Measurements from ENCODE around the gene PPFIA2. TPM values are rescaled to one million over a fixed set of nuclear protein-coding genes. Genes with fewer than 3 reads are reported as not detected.

PPFIA2 gene
- 0.10 TPM for polyA plus RNA-seq (2013, experiment 1 of 2)
- polyA plus RNA-seq (2013, experiment 2 of 2) = 0.11 TPM

- Histone ChIP-seq H3K36me3 (ENCODE audit: control insufficient read depth in 1 of 2, insufficient read depth in 2 of 2, low read depth in 1 of 2, low read length in 2 of 2) (no peaks in the 10 kb centered on the region), H3K23ac (ENCODE audit: low read length in 2 of 2) (no peak within 1 kb of the TSS), H3K4me2 (ENCODE audit: low read length, poor library complexity, severe bottlenecking) (peak within 1 kb of the TSS; percentile 99), H3K4me3 (ENCODE audit: insufficient read depth in 1 of 2, low read depth in 1 of 2, low read length in 2 of 2) (peak within 1 kb of the TSS; percentile 59 to 88), H3K9me3 (ENCODE audit: control insufficient read depth, low read length) (peaks cover 3% of the 10 kb centered on the region), H3K4ac (ENCODE audit: low read depth in 1 of 2, low read length in 2 of 2) (no peak within 1 kb of the TSS), H4K8ac (ENCODE audit: low read length) (no peak within 1 kb of the TSS), H3K14ac (ENCODE audit: low read length in 2 of 2) (no peak within 1 kb of the TSS), H2AFZ (ENCODE audit: low read depth, low read length) (peak within 1 kb of the TSS; percentile 81), H3K9ac (ENCODE audit: low read length) (peak within 1 kb of the TSS; percentile 78), H3K27me3 (ENCODE audit: control insufficient read depth in 1 of 2, insufficient read depth in 1 of 2, low read length in 2 of 2) (peaks cover 17 to 28% of the 10 kb centered on the region in 2 experiments), H3K18ac (ENCODE audit: low read depth in 1 of 2, low read length in 2 of 2) (peak within 1 kb of the TSS in 1 of 2 experiments; percentile 82), H2BK12ac (ENCODE audit: low read length in 2 of 2) (no peak within 1 kb of the TSS), H2BK5ac (ENCODE audit: low read depth, low read length, poor library complexity, severe bottlenecking) (no peak within 1 kb of the TSS), H3K27ac (ENCODE audit: low read length, poor library complexity, severe bottlenecking) (no peak within 1 kb of the TSS), H2AK5ac (ENCODE audit: low read length, severe bottlenecking) (no peak within 1 kb of the TSS), H3K79me1 (replicated peaks; ENCODE audit: low read length, poor library complexity, severe bottlenecking) (no peaks in the 10 kb centered on the region), H3K4me1 (ENCODE audit: control insufficient read depth, insufficient read depth, low read depth, low read length) (peaks cover 12% of the 10 kb centered on the region), H4K91ac (ENCODE audit: low read length) (peak within 1 kb of the TSS; percentile 68), H2BK120ac (ENCODE audit: low read depth, low read length) (no peak within 1 kb of the TSS), H2BK15ac (ENCODE audit: low read depth, poor library complexity, severe bottlenecking) (no peak within 1 kb of the TSS)
- DNase-seq = peak; percentile 27
- WGBS = 6% methylated on average over 30 of the region's 34 CpGs
These were observed at the start of gene PPFIA2 for GRCh38 chr12:81759190-81760051. PPFIA2 (minus strand) TSS chr12:81759350.

- peaks cover 6% of the 10 kb centered on the region for H3K9me3 ChIP-seq (ENCODE audit: control insufficient read depth, low read length)
- peak overlapping the region; percentile 7 for H3K27ac ChIP-seq (ENCODE audit: low read length, poor library complexity, severe bottlenecking)
- H3K4me2 ChIP-seq (ENCODE audit: low read length, poor library complexity, severe bottlenecking) = no peak overlapping the region
- no peak overlapping the region for H2BK12ac ChIP-seq (ENCODE audit: low read length in 2 of 2)
- H2BK5ac ChIP-seq (ENCODE audit: low read depth, low read length, poor library complexity, severe bottlenecking) = no peak overlapping the region
- H3K4me3 ChIP-seq (ENCODE audit: insufficient read depth in 1 of 2, low read depth in 1 of 2, low read length in 2 of 2) = no peak overlapping the region
- H2BK15ac ChIP-seq (ENCODE audit: low read depth, poor library complexity, severe bottlenecking) = no peak overlapping the region
- no peaks in the 10 kb centered on the region for H3K36me3 ChIP-seq (ENCODE audit: control insufficient read depth in 1 of 2, insufficient read depth in 2 of 2, low read depth in 1 of 2, low read length in 2 of 2)
- no peak overlapping the region for H2BK120ac ChIP-seq (ENCODE audit: low read depth, low read length)
- no peaks in the 10 kb centered on the region for H3K79me1 ChIP-seq (replicated peaks; ENCODE audit: low read length, poor library complexity, severe bottlenecking)
- H4K91ac ChIP-seq (ENCODE audit: low read length) = no peak overlapping the region
- WGBS = 66% methylated on average over 5 of the region's 8 CpGs
- H3K23ac ChIP-seq (ENCODE audit: low read length in 2 of 2) = no peak overlapping the region
- no peaks in the 10 kb centered on the region for H3K4me1 ChIP-seq (ENCODE audit: control insufficient read depth, insufficient read depth, low read depth, low read length)
- H2AK5ac ChIP-seq (ENCODE audit: low read length, severe bottlenecking) = no peak overlapping the region
- peak overlapping the region; percentile 57 for H3K9ac ChIP-seq (ENCODE audit: low read length)
- H2AFZ ChIP-seq (ENCODE audit: low read depth, low read length) = no peak overlapping the region
- H3K4ac ChIP-seq (ENCODE audit: low read depth in 1 of 2, low read length in 2 of 2) = no peak overlapping the region
- no peak overlapping the region for H3K14ac ChIP-seq (ENCODE audit: low read length in 2 of 2)
- peak; percentile 38 for DNase-seq
- no peak overlapping the region for H4K8ac ChIP-seq (ENCODE audit: low read length)
- H3K27me3 ChIP-seq (ENCODE audit: control insufficient read depth in 1 of 2, insufficient read depth in 1 of 2, low read length in 2 of 2) = peaks cover 0 to 9% of the 10 kb centered on the region in 2 experiments
- peak overlapping the region in 1 of 2 experiments; percentile 50 for H3K18ac ChIP-seq (ENCODE audit: low read depth in 1 of 2, low read length in 2 of 2)
These were observed 41.4 kb upstream of the PPFIA2 start for GRCh38 chr12:81800298-81801148.

GRCh38 chr12:81798294-81798693 is 39.1 kb upstream of the PPFIA2 start:
- 73% methylated on average over 5 of the region's 6 CpGs for WGBS
- no peak overlapping the region for H2BK5ac ChIP-seq (ENCODE audit: low read depth, low read length, poor library complexity, severe bottlenecking)
- H3K9me3 ChIP-seq (ENCODE audit: control insufficient read depth, low read length) = no peaks in the 10 kb centered on the region
- no peak overlapping the region for H3K9ac ChIP-seq (ENCODE audit: low read length)
- peaks cover 0 to 9% of the 10 kb centered on the region in 2 experiments for H3K27me3 ChIP-seq (ENCODE audit: control insufficient read depth in 1 of 2, insufficient read depth in 1 of 2, low read length in 2 of 2)
- no peak overlapping the region for H2BK120ac ChIP-seq (ENCODE audit: low read depth, low read length)
- no peak overlapping the region for H3K14ac ChIP-seq (ENCODE audit: low read length in 2 of 2)
- H4K91ac ChIP-seq (ENCODE audit: low read length) = no peak overlapping the region
- H2AK5ac ChIP-seq (ENCODE audit: low read length, severe bottlenecking) = no peak overlapping the region
- H3K4me1 ChIP-seq (ENCODE audit: control insufficient read depth, insufficient read depth, low read depth, low read length) = no peaks in the 10 kb centered on the region
- H3K27ac ChIP-seq (ENCODE audit: low read length, poor library complexity, severe bottlenecking) = no peak overlapping the region
- H2BK15ac ChIP-seq (ENCODE audit: low read depth, poor library complexity, severe bottlenecking) = no peak overlapping the region
- no peak overlapping the region for H3K4me2 ChIP-seq (ENCODE audit: low read length, poor library complexity, severe bottlenecking)
- no peak overlapping the region for H3K23ac ChIP-seq (ENCODE audit: low read length in 2 of 2)
- H3K36me3 ChIP-seq (ENCODE audit: control insufficient read depth in 1 of 2, insufficient read depth in 2 of 2, low read depth in 1 of 2, low read length in 2 of 2) = no peaks in the 10 kb centered on the region
- no peak overlapping the region for H4K8ac ChIP-seq (ENCODE audit: low read length)
- no peak overlapping the region for H2BK12ac ChIP-seq (ENCODE audit: low read length in 2 of 2)
- no peak overlapping the region for H2AFZ ChIP-seq (ENCODE audit: low read depth, low read length)
- H3K79me1 ChIP-seq (replicated peaks; ENCODE audit: low read length, poor library complexity, severe bottlenecking) = no peaks in the 10 kb centered on the region
- no peak overlapping the region for H3K18ac ChIP-seq (ENCODE audit: low read depth in 1 of 2, low read length in 2 of 2)
- no peak overlapping the region for H3K4me3 ChIP-seq (ENCODE audit: insufficient read depth in 1 of 2, low read depth in 1 of 2, low read length in 2 of 2)
- DNase-seq = no peak
- no peak overlapping the region for H3K4ac ChIP-seq (ENCODE audit: low read depth in 1 of 2, low read length in 2 of 2)

- no peak overlapping the region for H2BK5ac ChIP-seq (ENCODE audit: low read depth, low read length, poor library complexity, severe bottlenecking)
- H3K23ac ChIP-seq (ENCODE audit: low read length in 2 of 2) = no peak overlapping the region
- no peak overlapping the region for H3K27ac ChIP-seq (ENCODE audit: low read length, poor library complexity, severe bottlenecking)
- no peaks in the 10 kb centered on the region for H3K36me3 ChIP-seq (ENCODE audit: control insufficient read depth in 1 of 2, insufficient read depth in 2 of 2, low read depth in 1 of 2, low read length in 2 of 2)
- no peaks in the 10 kb centered on the region for H3K4me1 ChIP-seq (ENCODE audit: control insufficient read depth, insufficient read depth, low read depth, low read length)
- H2AFZ ChIP-seq (ENCODE audit: low read depth, low read length) = no peak overlapping the region
- H3K4me3 ChIP-seq (ENCODE audit: insufficient read depth in 1 of 2, low read depth in 1 of 2, low read length in 2 of 2) = no peak overlapping the region
- no peaks in the 10 kb centered on the region for H3K9me3 ChIP-seq (ENCODE audit: control insufficient read depth, low read length)
- no peaks in the 10 kb centered on the region for H3K79me1 ChIP-seq (replicated peaks; ENCODE audit: low read length, poor library complexity, severe bottlenecking)
- H2BK120ac ChIP-seq (ENCODE audit: low read depth, low read length) = no peak overlapping the region
- DNase-seq = peak; percentile 6
- no peak overlapping the region for H3K18ac ChIP-seq (ENCODE audit: low read depth in 1 of 2, low read length in 2 of 2)
- H2BK12ac ChIP-seq (ENCODE audit: low read length in 2 of 2) = no peak overlapping the region
- no peak overlapping the region for H2BK15ac ChIP-seq (ENCODE audit: low read depth, poor library complexity, severe bottlenecking)
- H3K14ac ChIP-seq (ENCODE audit: low read length in 2 of 2) = no peak overlapping the region
- H3K27me3 ChIP-seq (ENCODE audit: control insufficient read depth in 1 of 2, insufficient read depth in 1 of 2, low read length in 2 of 2) = peaks cover 0 to 9% of the 10 kb centered on the region in 2 experiments
- H2AK5ac ChIP-seq (ENCODE audit: low read length, severe bottlenecking) = no peak overlapping the region
- 46% methylated on average over 3 of the region's 3 CpGs for WGBS
- no peak overlapping the region for H4K91ac ChIP-seq (ENCODE audit: low read length)
- H3K9ac ChIP-seq (ENCODE audit: low read length) = no peak overlapping the region
- H3K4me2 ChIP-seq (ENCODE audit: low read length, poor library complexity, severe bottlenecking) = no peak overlapping the region
- no peak overlapping the region for H4K8ac ChIP-seq (ENCODE audit: low read length)
- no peak overlapping the region for H3K4ac ChIP-seq (ENCODE audit: low read depth in 1 of 2, low read length in 2 of 2)
These were observed 38.0 kb upstream of the PPFIA2 start for GRCh38 chr12:81797100-81797499.
